ENCODE measurements around the gene SKI. TPM values are rescaled to one million over a fixed set of nuclear protein-coding genes. Genes with fewer than 3 reads are reported as not detected.

The SKI gene
- total and polyA plus RNA-seq, 10 of the 15 experiments (the other 5 are each of a cell fraction or from before 2014, with no cell fraction given) = 0.03 to 14.9 (median 0.96) TPM

DNA sequence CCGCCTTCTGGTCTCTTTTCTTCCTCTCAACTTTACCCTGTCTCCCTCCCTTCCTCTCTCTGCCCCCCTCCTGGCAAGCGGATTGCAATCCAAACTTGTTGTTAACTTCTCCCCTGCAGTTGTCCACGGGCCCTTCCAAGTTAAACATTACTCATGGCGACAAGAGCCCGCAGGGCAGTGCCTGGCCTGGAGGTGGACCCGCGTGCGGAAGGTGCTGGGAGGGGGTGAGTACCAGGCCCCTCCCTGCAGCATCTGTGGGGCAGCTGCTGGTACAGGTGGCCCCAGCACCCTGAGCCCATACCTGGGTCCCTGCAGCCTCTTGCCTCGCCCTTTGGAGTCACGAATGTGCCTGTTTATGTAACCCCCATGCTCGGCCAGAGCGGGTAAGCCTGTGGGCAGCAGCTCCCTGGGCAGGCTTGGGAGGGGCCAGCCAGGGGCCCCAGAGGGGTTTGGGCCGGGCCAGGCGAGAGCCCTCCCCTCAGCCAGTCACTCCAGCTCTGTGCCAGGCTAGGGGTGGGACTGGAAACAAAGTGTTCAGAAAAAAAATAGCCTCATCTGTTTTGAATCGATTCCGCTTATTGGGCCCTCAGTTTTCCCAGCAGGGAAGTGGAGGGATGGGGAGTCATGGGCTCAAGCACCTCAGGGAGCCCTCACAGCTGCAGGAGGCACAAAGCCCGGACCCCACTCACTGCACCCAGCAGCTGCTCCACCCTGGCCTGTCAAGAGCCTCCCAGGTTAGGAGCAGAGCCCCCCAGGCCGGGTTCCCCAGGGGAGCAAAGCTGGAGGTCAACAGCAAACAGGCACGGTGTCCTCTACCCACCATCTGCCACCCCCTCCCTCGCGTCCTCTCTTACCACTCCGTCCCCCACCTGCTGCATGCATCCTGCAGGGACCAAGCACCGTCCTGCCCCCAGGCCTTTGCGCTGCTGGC, 19.5 kb upstream of the SKI start:
- BruUV-seq (replicated peaks) = no TSS peak
- TF ChIP-seq CHD1 (IDR thresholded peaks at IDR 0.05; ENCODE audit: low read depth, low read length) (no peak), TCF7 (IDR thresholded peaks at IDR 0.05; ENCODE audit: borderline replicate concordance) (no peak), SMAD1 (IDR thresholded peaks at IDR 0.05; ENCODE audit: low read depth, partially characterized antibody) (no peak), STAT1 (conservative IDR thresholded peaks at IDR 0.05) (no peak), FOS (IDR thresholded peaks at IDR 0.05; ENCODE audit: borderline replicate concordance, extremely low read depth, insufficient read length) (no peak)
- SMC1A ChIA-PET (ENCODE audit: uncharacterized antibody, unreplicated experiment) = interaction anchor here (1.3 kb wide), 1 partner anchor 10 kb away, joined by 3 read pairs; no protein-coding TSS in a partner anchor
- 36% methylated on average over 21 of the region's 24 CpGs for WGBS (ENCODE audit: insufficient coverage, insufficient replicate concordance, low lambda C conversion rate, missing lambda C conversion rate)
- H3K4me2 ChIP-seq (ENCODE audit: control insufficient read depth, insufficient read depth) = no peak overlapping the region
- in situ Hi-C loops (cut with MboI) (loop anchor here (10.0 kb wide), 1 partner anchor 316 kb away; the partner anchor contains the start of gene PANK4), intact Hi-C loops (cut with micrococcal nuclease; ENCODE audit: unreplicated experiment) (no loop called here)
- H2AFZ ChIP-seq (ENCODE audit: control insufficient read depth, low read depth, low read length) = no peak overlapping the region
- CTCF ChIA-PET = interaction anchor here (1.0 kb wide), 1 partner anchor 173 kb away, joined by 4 read pairs; no protein-coding TSS in a partner anchor
- H4K20me1 ChIP-seq (ENCODE audit: control insufficient read depth, insufficient read depth) = no peaks in the 10 kb centered on the region
- no peak for DNase-seq (ENCODE audit: low read depth, low spot score)
- no peak overlapping the region for H3K4me3 ChIP-seq
- RAD21 ChIA-PET (ENCODE audit: unreplicated experiment) = no interaction called here
- POLR2A ChIA-PET = no interaction called here
- peaks cover 4% of the 10 kb centered on the region; the same call in 1 of the 2 replicates for H3K4me1 ChIP-seq (ENCODE audit: control insufficient read depth, insufficient read depth, low read length)
- H3K79me2 ChIP-seq (ENCODE audit: control insufficient read depth, insufficient read depth, low read length) = no peaks in the 10 kb centered on the region
- no peak overlapping the region for H3K27ac ChIP-seq (ENCODE audit: control insufficient read depth, insufficient read depth)
- H3K9ac ChIP-seq (ENCODE audit: control insufficient read depth, insufficient read depth, low read length) = no peak overlapping the region
- no peaks in the 10 kb centered on the region for H3K9me3 ChIP-seq (replicated peaks; ENCODE audit: control insufficient read depth, insufficient read depth, low read length)
- H3K27me3 ChIP-seq (replicated peaks in 1 of 2; ENCODE audit: control insufficient read depth in 2 of 2, insufficient read depth in 2 of 2, low read length in 1 of 2) = no peaks in the 10 kb centered on the region; a peak in 1 of 4 replicates
- no peaks in the 10 kb centered on the region for H3K36me3 ChIP-seq (ENCODE audit: control insufficient read depth in 2 of 2, insufficient read depth in 2 of 2, low read length in 1 of 2)
- no peak for ATAC-seq
- no peak for FAIRE-seq
